GM12873 (cell line): ENCODE measurements around the gene FAM184B.

Experiments
- CTCF ChIP-seq: IDR thresholded peaks from 2 replicates; pipeline ENCODE4 v1.5.1; 2012; ENCODE audit warnings: low read depth, mild to moderate bottlenecking, moderate library complexity, low read length, control low read depth; ENCODE audit not compliant: insufficient read depth; ENCODE audit errors: missing control alignments

FAM184B gene

GRCh38 chr4:17642398-17642783 is 139.0 kb downstream of the FAM184B start:
- no peak for TF ChIP-seq CTCF

- TF ChIP-seq CTCF = no peak
Observed at GRCh38 chr4:17639136-17639535, 142.3 kb downstream of the FAM184B start.

- peak; percentile 88 for TF ChIP-seq CTCF
Observed at GRCh38 chr4:17636696-17637622, 144.5 kb downstream of the FAM184B start.

GRCh38 chr4:17636341-17636695 is 145.1 kb downstream of the FAM184B start:
- no peak for TF ChIP-seq CTCF

GRCh38 chr4:17635056-17635455 is 146.4 kb downstream of the FAM184B start:
- TF ChIP-seq CTCF = no peak

- TF ChIP-seq CTCF = no peak
Observed at GRCh38 chr4:17633600-17633999, 147.8 kb downstream of the FAM184B start.

- no peak for TF ChIP-seq CTCF
Observed at GRCh38 chr4:17630228-17630627, 151.2 kb downstream of the FAM184B start.
